Measurements from ENCODE around the gene SMARCC2. TPM values are rescaled to one million over a fixed set of nuclear protein-coding genes. Genes with fewer than 3 reads are reported as not detected.
A peak's percentile ranks its signal among the peaks of the same experiment; 100 is the strongest.

The SMARCC2 gene
- polyA plus RNA-seq, 2 of the 4 experiments (the other 2 are of a cell fraction), result 51.9 to 83.9 TPM

GRCh38 chr12:56143217-56143616 lies 46.1 kb downstream of the SMARCC2 start:
- POLR2A ChIA-PET, result no interaction called here
- FAIRE-seq, result no peak

GRCh38 chr12:56141946-56142784 lies 47.1 kb downstream of the SMARCC2 start:
- Histone ChIP-seq H3K4me2 (no peak overlapping the region), H3K27ac (no peak overlapping the region), H3K4me1 (no peaks in the 10 kb centered on the region), H3K4me3 (no peak overlapping the region), H3K9me3 (no peaks in the 10 kb centered on the region)
- ChIA-PET CTCF (interaction anchor here (0.8 to 3.8 kb wide), 7 partner anchors 9 to 63 kb away, joined by 3 to 15 read pairs (median 4); partner anchors contain the start of genes MYL6B and SMARCC2), POLR2A (interaction anchor here (0.7 to 1.4 kb wide), 4 partner anchors 10 to 47 kb away, joined by 3 to 5 read pairs (median 4); partner anchors contain the start of genes ESYT1, MYL6B and SMARCC2)
- FAIRE-seq, result no peak
- TF ChIP-seq EHMT2 (IDR thresholded peaks at IDR 0.05; ENCODE audit: low read depth) (no peak), FOSL2 (IDR thresholded peaks at IDR 0.05) (no peak), FOSL2 (CRISPR knock-in tag; IDR thresholded peaks at IDR 0.05) (no peak), CBX2 (IDR thresholded peaks at IDR 0.05; ENCODE audit: borderline replicate concordance, low read depth) (no peak), ATOH8 (CRISPR knock-in tag; IDR thresholded peaks at IDR 0.05; ENCODE audit: low read depth) (no peak), CBX8 (IDR thresholded peaks at IDR 0.05) (no peak), PBX3 (IDR thresholded peaks at IDR 0.05) (no peak), RARB (CRISPR knock-in tag; IDR thresholded peaks at IDR 0.05) (no peak), BHLHE40 (IDR thresholded peaks at IDR 0.05; ENCODE audit: low read depth, low read length) (no peak), TP53 (CRISPR knock-in tag; IDR thresholded peaks at IDR 0.05) (no peak), EHF (CRISPR knock-in tag; IDR thresholded peaks at IDR 0.05) (no peak), HOXA7 (CRISPR knock-in tag; IDR thresholded peaks at IDR 0.05) (no peak), HOXB13 (CRISPR knock-in tag; IDR thresholded peaks at IDR 0.05; ENCODE audit: low read depth) (no peak), CHD2 (IDR thresholded peaks at IDR 0.05; ENCODE audit: low read length, partially characterized antibody) (no peak), NPAS2 (CRISPR knock-in tag; IDR thresholded peaks at IDR 0.05; ENCODE audit: borderline replicate concordance) (no peak)
- 0 out of 6 replicates have a peak, but pooled peaks of 1 of the 2 experiments have one; percentile 19 for ATAC-seq
- WGBS (ENCODE audit: missing lambda C conversion rate), result 92% methylated on average over 18 of the region's 19 CpGs
- DNase-seq (ENCODE audit: low read depth in 1 of 2, low spot score in 1 of 2), result no peak

More at GRCh38 chr12:56143217-56143616, 46.1 kb downstream of the SMARCC2 start:
- no peaks in the 10 kb centered on the region for H3K4me1 ChIP-seq
- 73% methylated on average over 4 of the region's 4 CpGs for WGBS (ENCODE audit: missing lambda C conversion rate)
- H3K27ac ChIP-seq, result no peak overlapping the region
- DNase-seq (ENCODE audit: low read depth in 1 of 2, low spot score in 1 of 2) (no peak), ATAC-seq (0 out of 6 replicates have a peak, but pooled peaks of 1 of the 2 experiments have one; percentile 26)
- TF ChIP-seq HEYL (CRISPR knock-in tag; IDR thresholded peaks at IDR 0.05) (no peak), NFE2L2 (conservative IDR thresholded peaks at IDR 0.05; ENCODE audit: low read length) (no peak), BCL3 (IDR thresholded peaks at IDR 0.05) (no peak), ZNF302 (CRISPR knock-in tag; IDR thresholded peaks at IDR 0.05) (no peak), EHMT2 (IDR thresholded peaks at IDR 0.05; ENCODE audit: low read depth) (no peak), JUNB (IDR thresholded peaks at IDR 0.05) (no peak), CEBPB (IDR thresholded peaks at IDR 0.05) (no peak), FOXS1 (CRISPR knock-in tag; IDR thresholded peaks at IDR 0.05) (no peak), JUN (IDR thresholded peaks at IDR 0.05) (no peak), GATA3 (IDR thresholded peaks at IDR 0.05; ENCODE audit: borderline replicate concordance) (no peak), RCOR1 (IDR thresholded peaks at IDR 0.05; ENCODE audit: low read depth, low read length) (no peak), KDM5A (IDR thresholded peaks at IDR 0.05) (no peak), HMGXB4 (CRISPR knock-in tag; IDR thresholded peaks at IDR 0.05; ENCODE audit: borderline replicate concordance) (no peak), CBX8 (IDR thresholded peaks at IDR 0.05) (no peak), E2F6 (IDR thresholded peaks at IDR 0.05; ENCODE audit: borderline replicate concordance, low read depth) (no peak), USF2 (IDR thresholded peaks at IDR 0.05) (no peak), NPAS2 (CRISPR knock-in tag; IDR thresholded peaks at IDR 0.05; ENCODE audit: borderline replicate concordance) (no peak), RFX5 (IDR thresholded peaks at IDR 0.05) (no peak), POLR2AphosphoS2 (conservative IDR thresholded peaks at IDR 0.05; ENCODE audit: low read length) (no peak), EHF (CRISPR knock-in tag; IDR thresholded peaks at IDR 0.05) (no peak)
- no peak overlapping the region for H3K4me3 ChIP-seq
- H3K4me2 ChIP-seq, result no peak overlapping the region
- H3K9me3 ChIP-seq, result no peaks in the 10 kb centered on the region
- CTCF ChIA-PET, result interaction anchor here (0.7 to 2.4 kb wide), 7 partner anchors 8 to 64 kb away, joined by 3 to 8 read pairs (median 5); partner anchors contain the start of gene SMARCC2
